HCT116 (cell line): ENCODE measurements around the gene ARHGAP8.

Experiments
- CTCF ChIP-seq, 3 experiments: fragments of 200-600 bp in 1 of 3; sonication (generic) in 1 of 3; IDR thresholded peaks in 2 of 3; conservative IDR thresholded peaks in 1 of 3; 2 replicates each; pipeline ENCODE4 v1.5.1; 2012 to 2017; ENCODE audit warnings: low read depth in 2 of 3, low read length in 2 of 3, antibody characterized with exemption in 1 of 3, borderline replicate concordance in 1 of 3, control low read depth in 1 of 3, mild to moderate bottlenecking in 1 of 3, mixed read lengths in 1 of 3, mixed run types in 1 of 3, moderate library complexity in 1 of 3; ENCODE audit not compliant: insufficient read depth in 1 of 3
- EZH2 ChIP-seq: fragments of 200-600 bp; sonication (generic); IDR thresholded peaks from 2 replicates; pipeline ENCODE4 v1.6.1; 2017; ENCODE audit warnings: antibody characterized with exemption, mixed run types
- FOSL1 ChIP-seq: IDR thresholded peaks from 2 replicates; pipeline ENCODE4 v1.6.1; 2012; ENCODE audit warnings: low read depth
- JUND ChIP-seq: IDR thresholded peaks from 2 replicates; pipeline ENCODE4 v1.6.1; 2012
- POLR2A ChIP-seq: IDR thresholded peaks from 2 replicates; pipeline ENCODE4 v1.7.0; 2011; ENCODE audit warnings: borderline replicate concordance; ENCODE audit not compliant: insufficient read depth, insufficient read length; ENCODE audit errors: extremely low read depth
- POLR2AphosphoS5 ChIP-seq: IDR thresholded peaks from 2 replicates; pipeline ENCODE4 v1.6.1; 2011; ENCODE audit warnings: mild to moderate bottlenecking, low read depth, low read length, moderate library complexity
- RAD21 ChIP-seq: IDR thresholded peaks from 2 replicates; pipeline ENCODE4 v1.6.1; 2012; ENCODE audit warnings: low read depth, mild to moderate bottlenecking
- SRF ChIP-seq: IDR thresholded peaks from 2 replicates; pipeline ENCODE4 v1.6.1; 2012; ENCODE audit warnings: low read depth
- ZNF274 ChIP-seq: fragments of 200-500 bp; sonication (Bioruptor generic); IDR thresholded peaks from 2 replicates; pipeline ENCODE4 v1.6.1; 2014; ENCODE audit warnings: mild to moderate bottlenecking, low read depth, low read length, inconsistent platforms

GRCh38 chr22:44734801-44735517 lies 17.4 kb upstream of the ARHGAP8 start:
- TF ChIP-seq SRF (no peak), CTCF (IDR thresholded peaks at IDR 0.05 in 2 of 3, conservative IDR thresholded peaks at IDR 0.05 in 1 of 3; ENCODE audit: borderline replicate concordance in 1 of 3, insufficient read depth in 1 of 3, low read depth in 2 of 3, low read length in 2 of 3) (no peak), POLR2A (no peak), ZNF274 (no peak), EZH2 (no peak), JUND (no peak), POLR2AphosphoS5 (no peak), FOSL1 (no peak), RAD21 (no peak)
